ENCODE measurements around the gene MCM5.

Gene MCM5

DNA sequence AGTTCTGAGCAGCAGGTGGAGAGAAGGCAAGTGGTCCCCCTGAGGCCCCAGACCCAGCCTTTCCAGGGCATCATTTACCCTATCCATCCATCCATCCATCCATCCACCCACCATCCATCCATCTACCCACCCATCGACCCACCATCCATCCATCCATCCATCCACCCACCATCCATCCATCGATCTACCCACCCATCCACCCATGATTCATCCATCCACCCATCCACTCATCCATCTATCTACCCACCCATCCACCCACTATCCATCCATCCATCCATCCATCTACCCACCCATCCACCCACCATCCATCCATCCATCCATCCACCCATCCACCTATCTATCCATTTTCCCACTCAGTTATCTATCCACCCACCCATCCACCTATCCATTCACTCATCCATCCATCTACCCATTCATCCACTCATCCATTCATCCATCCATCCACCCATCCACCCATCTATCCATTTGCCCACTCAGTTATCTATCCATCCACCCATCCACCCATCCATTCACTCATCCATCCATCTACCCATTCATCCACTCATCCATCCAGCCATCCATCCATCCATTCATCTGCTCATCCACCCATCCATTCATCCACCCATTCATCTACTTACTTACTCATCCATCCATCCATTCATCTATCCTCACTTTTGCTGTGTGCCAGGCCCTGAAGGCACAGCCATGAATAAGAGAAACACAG lies 63.4 kb downstream of the MCM5 start:
- H2AK5ac ChIP-seq (ENCODE audit: low read depth, low read length): no peak overlapping the region
- no peak overlapping the region for H4K91ac ChIP-seq (ENCODE audit: low read depth, low read length, poor library complexity)
- no peak overlapping the region for H2AFZ ChIP-seq (ENCODE audit: low read length)
- H3K4me2 ChIP-seq (ENCODE audit: insufficient read depth, low read length, poor library complexity, severe bottlenecking): no peak overlapping the region
- H2BK120ac ChIP-seq (ENCODE audit: low read depth, low read length): no peak overlapping the region
- no peaks in the 10 kb centered on the region for H3K9me3 ChIP-seq (replicated peaks in 1 of 2; ENCODE audit: control insufficient read depth in 2 of 2, insufficient read depth in 1 of 2, low read depth in 1 of 2, low read length in 2 of 2)
- no peak overlapping the region for H4K8ac ChIP-seq (ENCODE audit: low read depth, low read length)
- no peak overlapping the region for H3K23ac ChIP-seq (ENCODE audit: low read depth, low read length, poor library complexity)
- H3K4me1 ChIP-seq (ENCODE audit: control insufficient read depth in 2 of 2, insufficient read depth in 1 of 2, low read depth in 1 of 2, low read length in 2 of 2): peaks cover 14 to 18% of the 10 kb centered on the region in 2 donors
- H3K36me3 ChIP-seq (replicated peaks in 1 of 2; ENCODE audit: control insufficient read depth in 2 of 2, insufficient read depth in 2 of 2, low read length in 2 of 2): no peaks in the 10 kb centered on the region
- H3K4me3 ChIP-seq (ENCODE audit: low read length in 2 of 2): no peak overlapping the region
- peak overlapping the region; percentile 24 for H3K18ac ChIP-seq (ENCODE audit: low read length)
- no peaks in the 10 kb centered on the region for H3K27me3 ChIP-seq (ENCODE audit: control insufficient read depth in 3 of 3, insufficient read depth in 3 of 3, low read depth in 1 of 3, low read length in 3 of 3)
- H2BK12ac ChIP-seq (ENCODE audit: low read length): no peak overlapping the region
- no peaks in the 10 kb centered on the region for H3K79me1 ChIP-seq (ENCODE audit: low read depth, low read length)
- WGBS, 2 donors (ENCODE audit: extremely low coverage in 2 of 2, insufficient read length in 2 of 2, insufficient replicate concordance in 1 of 2): 100% methylated on average over 2 of the region's 2 CpGs; no CpG with 5 or more reads in 1 of the 2 donors
- no peak overlapping the region for H3K4ac ChIP-seq (ENCODE audit: low read length)
- H3K9ac ChIP-seq (ENCODE audit: low read depth, low read length, poor library complexity): no peak overlapping the region
- no peak overlapping the region for H2BK15ac ChIP-seq (ENCODE audit: low read length)
- no peak overlapping the region for H3K27ac ChIP-seq (replicated peaks; ENCODE audit: low read length)
- DNase-seq (ENCODE audit: low spot score): no peak
- H2BK5ac ChIP-seq (ENCODE audit: low read length): no peak overlapping the region
- no peak overlapping the region for H3K14ac ChIP-seq (ENCODE audit: low read length)

- Histone ChIP-seq H4K8ac (ENCODE audit: low read depth, low read length) (no peak overlapping the region), H3K23ac (ENCODE audit: low read depth, low read length, poor library complexity) (no peak overlapping the region), H2AFZ (ENCODE audit: low read length) (no peak overlapping the region), H2AK5ac (ENCODE audit: low read depth, low read length) (no peak overlapping the region), H2BK15ac (ENCODE audit: low read length) (no peak overlapping the region), H3K27me3 (ENCODE audit: control insufficient read depth in 3 of 3, insufficient read depth in 3 of 3, low read depth in 1 of 3, low read length in 3 of 3) (no peaks in the 10 kb centered on the region), H3K18ac (ENCODE audit: low read length) (no peak overlapping the region), H3K79me1 (ENCODE audit: low read depth, low read length) (no peaks in the 10 kb centered on the region), H3K4ac (ENCODE audit: low read length) (no peak overlapping the region), H3K4me2 (ENCODE audit: insufficient read depth, low read length, poor library complexity, severe bottlenecking) (no peak overlapping the region), H3K9ac (ENCODE audit: low read depth, low read length, poor library complexity) (no peak overlapping the region), H3K14ac (ENCODE audit: low read length) (no peak overlapping the region), H3K4me1 (ENCODE audit: control insufficient read depth in 2 of 2, insufficient read depth in 1 of 2, low read depth in 1 of 2, low read length in 2 of 2) (peaks cover 7 to 11% of the 10 kb centered on the region in 2 donors), H2BK12ac (ENCODE audit: low read length) (no peak overlapping the region), H3K27ac (replicated peaks; ENCODE audit: low read length) (no peak overlapping the region), H2BK5ac (ENCODE audit: low read length) (no peak overlapping the region), H2BK120ac (ENCODE audit: low read depth, low read length) (no peak overlapping the region), H3K36me3 (replicated peaks in 1 of 2; ENCODE audit: control insufficient read depth in 2 of 2, insufficient read depth in 2 of 2, low read length in 2 of 2) (no peaks in the 10 kb centered on the region), H3K9me3 (replicated peaks in 1 of 2; ENCODE audit: control insufficient read depth in 2 of 2, insufficient read depth in 1 of 2, low read depth in 1 of 2, low read length in 2 of 2) (no peaks in the 10 kb centered on the region), H3K4me3 (ENCODE audit: low read length in 2 of 2) (no peak overlapping the region), H4K91ac (ENCODE audit: low read depth, low read length, poor library complexity) (no peak overlapping the region)
- DNase-seq (ENCODE audit: low spot score): no peak
- WGBS, 2 donors (ENCODE audit: extremely low coverage in 2 of 2, insufficient read length in 2 of 2, insufficient replicate concordance in 1 of 2): no CpG with 5 or more reads among the region's 3 CpGs
These were observed 64.5 kb downstream of the MCM5 start for GRCh38 chr22:35464399-35464798.

GRCh38 chr22:35465109-35465701 lies 65.3 kb downstream of the MCM5 start:
- no peaks in the 10 kb centered on the region for H3K36me3 ChIP-seq (replicated peaks in 1 of 2; ENCODE audit: control insufficient read depth in 2 of 2, insufficient read depth in 2 of 2, low read length in 2 of 2)
- H3K9ac ChIP-seq (ENCODE audit: low read depth, low read length, poor library complexity): no peak overlapping the region
- H2AFZ ChIP-seq (ENCODE audit: low read length): no peak overlapping the region
- H3K4me3 ChIP-seq (ENCODE audit: low read length in 2 of 2): no peak overlapping the region
- H4K8ac ChIP-seq (ENCODE audit: low read depth, low read length): no peak overlapping the region
- no peak overlapping the region for H3K27ac ChIP-seq (replicated peaks; ENCODE audit: low read length)
- H3K4me2 ChIP-seq (ENCODE audit: insufficient read depth, low read length, poor library complexity, severe bottlenecking): no peak overlapping the region
- H3K79me1 ChIP-seq (ENCODE audit: low read depth, low read length): no peaks in the 10 kb centered on the region
- no peak for DNase-seq (ENCODE audit: low spot score)
- H4K91ac ChIP-seq (ENCODE audit: low read depth, low read length, poor library complexity): no peak overlapping the region
- no CpG with 5 or more reads among the region's 9 CpGs for WGBS, 2 donors (ENCODE audit: extremely low coverage in 2 of 2, insufficient read length in 2 of 2, insufficient replicate concordance in 1 of 2)
- no peak overlapping the region for H2BK5ac ChIP-seq (ENCODE audit: low read length)
- no peaks in the 10 kb centered on the region for H3K9me3 ChIP-seq (replicated peaks in 1 of 2; ENCODE audit: control insufficient read depth in 2 of 2, insufficient read depth in 1 of 2, low read depth in 1 of 2, low read length in 2 of 2)
- peak overlapping the region; percentile 1 for H3K18ac ChIP-seq (ENCODE audit: low read length)
- peak overlapping the region; percentile 37 for H2AK5ac ChIP-seq (ENCODE audit: low read depth, low read length)
- peaks cover 7 to 11% of the 10 kb centered on the region in 2 donors for H3K4me1 ChIP-seq (ENCODE audit: control insufficient read depth in 2 of 2, insufficient read depth in 1 of 2, low read depth in 1 of 2, low read length in 2 of 2)
- H2BK15ac ChIP-seq (ENCODE audit: low read length): no peak overlapping the region
- no peak overlapping the region for H2BK12ac ChIP-seq (ENCODE audit: low read length)
- no peak overlapping the region for H3K23ac ChIP-seq (ENCODE audit: low read depth, low read length, poor library complexity)
- no peak overlapping the region for H3K4ac ChIP-seq (ENCODE audit: low read length)
- H3K14ac ChIP-seq (ENCODE audit: low read length): peak overlapping the region; percentile 13
- no peaks in the 10 kb centered on the region for H3K27me3 ChIP-seq (ENCODE audit: control insufficient read depth in 3 of 3, insufficient read depth in 3 of 3, low read depth in 1 of 3, low read length in 3 of 3)
- H2BK120ac ChIP-seq (ENCODE audit: low read depth, low read length): no peak overlapping the region

DNA sequence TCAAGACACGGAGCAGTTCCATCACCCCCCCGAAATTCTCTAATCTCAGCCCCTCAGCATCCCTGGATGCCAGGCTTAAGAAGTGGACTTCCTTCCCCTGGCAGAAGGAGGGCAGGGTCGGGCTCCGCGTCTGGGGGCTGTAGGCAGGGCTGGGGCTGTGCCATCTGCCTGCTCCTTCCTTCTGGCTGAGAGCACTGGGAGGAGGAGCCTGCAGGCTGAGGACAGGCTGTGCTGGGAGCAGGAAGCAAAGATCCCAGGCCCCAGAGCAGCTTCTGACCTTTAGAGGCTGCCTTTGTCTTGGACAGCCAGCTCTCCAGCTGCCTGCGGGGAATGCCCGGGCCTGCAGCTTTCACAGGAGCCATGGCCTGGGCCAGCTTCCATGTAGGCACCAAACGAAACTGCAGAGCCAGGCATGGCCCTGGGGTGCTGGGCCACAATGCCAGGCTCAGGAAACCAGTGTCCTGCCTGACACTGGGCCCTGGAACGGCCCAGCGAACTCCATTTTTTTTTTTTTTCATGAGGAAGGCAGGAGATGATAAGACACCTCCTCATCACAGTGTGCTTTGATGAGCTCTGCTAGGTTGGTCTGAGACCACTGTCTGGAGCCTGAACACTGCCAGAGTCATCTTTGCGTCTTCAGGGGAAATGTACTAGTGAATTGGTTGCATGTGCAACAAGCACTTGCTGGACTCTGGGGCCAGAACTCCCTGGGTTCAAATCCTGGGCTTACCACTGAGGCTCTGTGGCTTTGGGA lies 67.9 kb downstream of the MCM5 start:
- H3K36me3 ChIP-seq (replicated peaks in 1 of 2; ENCODE audit: control insufficient read depth in 2 of 2, insufficient read depth in 2 of 2, low read length in 2 of 2): peaks cover 0 to 2% of the 10 kb centered on the region in 2 donors
- H4K91ac ChIP-seq (ENCODE audit: low read depth, low read length, poor library complexity): no peak overlapping the region
- H3K9me3 ChIP-seq (replicated peaks in 1 of 2; ENCODE audit: control insufficient read depth in 2 of 2, insufficient read depth in 1 of 2, low read depth in 1 of 2, low read length in 2 of 2): peaks cover 0 to 6% of the 10 kb centered on the region in 2 donors
- no peak overlapping the region for H3K4me3 ChIP-seq (ENCODE audit: low read length in 2 of 2)
- no peak overlapping the region for H2BK5ac ChIP-seq (ENCODE audit: low read length)
- H2BK12ac ChIP-seq (ENCODE audit: low read length): no peak overlapping the region
- no peak overlapping the region for H2BK15ac ChIP-seq (ENCODE audit: low read length)
- H2AK5ac ChIP-seq (ENCODE audit: low read depth, low read length): no peak overlapping the region
- peak overlapping the region; percentile 62 for H3K27ac ChIP-seq (replicated peaks; ENCODE audit: low read length)
- H3K18ac ChIP-seq (ENCODE audit: low read length): peak overlapping the region; percentile 66
- H3K27me3 ChIP-seq (ENCODE audit: control insufficient read depth in 3 of 3, insufficient read depth in 3 of 3, low read depth in 1 of 3, low read length in 3 of 3): no peaks in the 10 kb centered on the region
- no peak overlapping the region for H2BK120ac ChIP-seq (ENCODE audit: low read depth, low read length)
- H3K9ac ChIP-seq (ENCODE audit: low read depth, low read length, poor library complexity): no peak overlapping the region
- H3K4ac ChIP-seq (ENCODE audit: low read length): no peak overlapping the region
- no peaks in the 10 kb centered on the region for H3K79me1 ChIP-seq (ENCODE audit: low read depth, low read length)
- peak; percentile 29 for DNase-seq (ENCODE audit: low spot score)
- peak overlapping the region; percentile 94 for H2AFZ ChIP-seq (ENCODE audit: low read length)
- no peak overlapping the region for H3K14ac ChIP-seq (ENCODE audit: low read length)
- no peak overlapping the region for H4K8ac ChIP-seq (ENCODE audit: low read depth, low read length)
- H3K23ac ChIP-seq (ENCODE audit: low read depth, low read length, poor library complexity): no peak overlapping the region
- H3K4me2 ChIP-seq (ENCODE audit: insufficient read depth, low read length, poor library complexity, severe bottlenecking): no peak overlapping the region
- WGBS, 2 donors (ENCODE audit: extremely low coverage in 2 of 2, insufficient read length in 2 of 2, insufficient replicate concordance in 1 of 2): no CpG with 5 or more reads among the region's 11 CpGs
- peaks cover 7 to 11% of the 10 kb centered on the region in 2 donors for H3K4me1 ChIP-seq (ENCODE audit: control insufficient read depth in 2 of 2, insufficient read depth in 1 of 2, low read depth in 1 of 2, low read length in 2 of 2)
